ENCODE data around the gene POLR3B. TPM values are rescaled to one million over a fixed set of nuclear protein-coding genes. Genes with fewer than 3 reads are reported as not detected.

POLR3B gene
- total and polyA plus RNA-seq, 4 donors = 2.0 to 8.0 (median 4.0) TPM

- H3K27ac ChIP-seq (ENCODE audit: low read depth in 1 of 2, low read length in 2 of 2) = no peak overlapping the region
- H3K27me3 ChIP-seq (ENCODE audit: control insufficient read depth in 1 of 2, insufficient read depth in 2 of 2, low read length in 1 of 2) = no peaks in the 10 kb centered on the region
- DNase-seq (no peak), ATAC-seq (ENCODE audit: low FRiP score) (no peak)
- H3K9me3 ChIP-seq (ENCODE audit: control insufficient read depth, low read length) = no peaks in the 10 kb centered on the region
- H3K4me3 ChIP-seq (ENCODE audit: low read length in 2 of 2) = no peak overlapping the region
- H3K36me3 ChIP-seq (ENCODE audit: control insufficient read depth in 1 of 2, insufficient read depth in 2 of 2, low read length in 1 of 2) = peaks cover 0 to 2% of the 10 kb centered on the region in 2 donors
- WGBS, 2 donors = 93 to 95% methylated on average over 6 of the region's 6 CpGs
- H3K4me1 ChIP-seq (ENCODE audit: control insufficient read depth in 1 of 2, insufficient read depth in 2 of 2, low read length in 2 of 2) = no peaks in the 10 kb centered on the region
- intact Hi-C loops (cut with DNase I) = no loop called here
Observed at GRCh38 chr12:106481246-106481645, 123.7 kb downstream of the POLR3B start.

DNA sequence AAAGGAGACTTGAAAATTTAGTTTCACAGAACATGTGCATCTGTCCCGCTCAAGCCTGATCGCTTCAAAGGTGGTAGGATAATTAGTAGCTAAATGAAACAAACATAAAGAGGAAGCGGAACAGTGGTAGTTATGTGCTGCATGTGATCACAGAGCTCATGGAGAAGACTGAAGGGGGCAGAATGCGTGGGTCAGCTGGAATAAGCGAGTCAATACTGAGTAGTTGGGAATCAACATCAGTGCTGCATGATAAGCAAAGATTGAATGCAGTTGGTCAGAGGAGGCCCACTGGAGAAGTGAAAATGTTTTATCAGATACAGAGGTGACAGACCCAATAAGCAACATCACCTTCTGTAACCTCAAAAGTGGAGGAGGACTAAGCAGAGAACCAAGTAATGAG is 130.1 kb downstream of the POLR3B start:
- Histone ChIP-seq H3K4me3 (ENCODE audit: low read length in 2 of 2) (no peak overlapping the region), H3K36me3 (ENCODE audit: control insufficient read depth in 1 of 2, insufficient read depth in 2 of 2, low read length in 1 of 2) (peaks cover 0 to 2% of the 10 kb centered on the region in 2 donors), H3K27ac (ENCODE audit: low read depth in 1 of 2, low read length in 2 of 2) (no peak overlapping the region), H3K9me3 (ENCODE audit: control insufficient read depth, low read length) (no peaks in the 10 kb centered on the region), H3K4me1 (ENCODE audit: control insufficient read depth in 1 of 2, insufficient read depth in 2 of 2, low read length in 2 of 2) (no peaks in the 10 kb centered on the region), H3K27me3 (ENCODE audit: control insufficient read depth in 1 of 2, insufficient read depth in 2 of 2, low read length in 1 of 2) (peaks cover 0 to 3% of the 10 kb centered on the region in 2 donors)
- WGBS, 2 donors = 97 to 99% methylated on average over 5 of the region's 5 CpGs
- DNase-seq = no peak
- intact Hi-C loops (cut with DNase I) = no loop called here
- ATAC-seq (ENCODE audit: low FRiP score) = no peak

DNA sequence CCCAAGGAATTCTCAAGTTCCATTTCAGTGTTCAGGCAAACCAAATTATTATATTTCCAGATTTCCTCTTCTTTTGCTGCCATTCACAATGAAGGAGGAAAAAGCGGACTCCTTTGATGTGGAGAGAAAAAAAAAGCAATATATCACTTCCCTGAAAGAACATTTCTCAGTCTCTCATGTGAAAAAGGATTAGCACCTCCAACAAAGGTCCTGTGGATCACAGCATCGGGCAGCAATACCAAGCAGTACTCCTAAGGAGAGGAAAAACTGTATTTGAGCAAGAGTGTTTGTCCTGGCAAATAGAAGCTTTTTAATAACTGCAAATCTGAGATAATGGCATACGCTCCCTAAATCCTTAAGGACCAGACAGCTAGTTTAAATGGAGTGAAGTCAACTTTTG is 131.3 kb downstream of the POLR3B start:
- 62 to 65% methylated on average over 3 of the region's 3 CpGs for WGBS, 2 donors
- intact Hi-C loops (cut with DNase I) = no loop called here

DNA sequence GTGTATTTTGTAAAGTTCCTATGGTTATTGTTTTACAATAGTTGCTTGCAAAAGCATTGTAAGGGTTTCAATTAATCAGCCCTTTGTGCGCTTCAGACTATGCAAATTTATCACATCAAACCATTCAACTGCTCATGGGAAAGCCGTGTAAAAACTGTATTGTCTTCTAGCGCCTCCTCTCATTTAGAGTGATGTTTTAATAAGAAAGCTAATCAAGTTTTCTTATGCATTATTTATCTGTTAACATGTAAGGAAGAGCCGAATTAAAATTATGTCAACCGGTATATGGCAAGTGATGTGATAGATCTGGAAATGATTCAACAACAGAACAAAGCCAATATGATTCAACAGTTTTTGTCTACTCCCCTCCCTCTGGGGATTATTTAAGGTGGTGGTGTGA is 132.7 kb downstream of the POLR3B start:
- ATAC-seq (ENCODE audit: low FRiP score) (no peak), DNase-seq (no peak)
- H3K4me1 ChIP-seq (ENCODE audit: control insufficient read depth in 1 of 2, insufficient read depth in 2 of 2, low read length in 2 of 2) = no peaks in the 10 kb centered on the region
- H3K9me3 ChIP-seq (ENCODE audit: control insufficient read depth, low read length) = no peaks in the 10 kb centered on the region
- H3K36me3 ChIP-seq (ENCODE audit: control insufficient read depth in 1 of 2, insufficient read depth in 2 of 2, low read length in 1 of 2) = no peaks in the 10 kb centered on the region
- H3K27ac ChIP-seq (ENCODE audit: low read depth in 1 of 2, low read length in 2 of 2) = no peak overlapping the region
- intact Hi-C loops (cut with DNase I) = no loop called here
- 92 to 94% methylated on average over 5 of the region's 5 CpGs for WGBS, 2 donors
- H3K4me3 ChIP-seq (ENCODE audit: low read length in 2 of 2) = no peak overlapping the region
- peaks cover 0 to 3% of the 10 kb centered on the region in 2 donors for H3K27me3 ChIP-seq (ENCODE audit: control insufficient read depth in 1 of 2, insufficient read depth in 2 of 2, low read length in 1 of 2)

More for the DNA sequence above, 131.3 kb downstream of the POLR3B start:
- no peak overlapping the region for H3K27ac ChIP-seq (ENCODE audit: low read depth in 1 of 2, low read length in 2 of 2)
- no peak for ATAC-seq (ENCODE audit: low FRiP score)
- no peak for DNase-seq
- no peak overlapping the region for H3K4me3 ChIP-seq (ENCODE audit: low read length in 2 of 2)
- peaks cover 0 to 3% of the 10 kb centered on the region in 2 donors for H3K27me3 ChIP-seq (ENCODE audit: control insufficient read depth in 1 of 2, insufficient read depth in 2 of 2, low read length in 1 of 2)
- H3K4me1 ChIP-seq (ENCODE audit: control insufficient read depth in 1 of 2, insufficient read depth in 2 of 2, low read length in 2 of 2) = no peaks in the 10 kb centered on the region
- no peaks in the 10 kb centered on the region for H3K9me3 ChIP-seq (ENCODE audit: control insufficient read depth, low read length)
- no peaks in the 10 kb centered on the region for H3K36me3 ChIP-seq (ENCODE audit: control insufficient read depth in 1 of 2, insufficient read depth in 2 of 2, low read length in 1 of 2)

- DNase-seq (no peak), ATAC-seq (ENCODE audit: low FRiP score) (no peak)
- Histone ChIP-seq H3K4me3 (ENCODE audit: low read length in 2 of 2) (no peak overlapping the region), H3K27ac (ENCODE audit: low read depth in 1 of 2, low read length in 2 of 2) (no peak overlapping the region), H3K9me3 (ENCODE audit: control insufficient read depth, low read length) (no peaks in the 10 kb centered on the region), H3K4me1 (ENCODE audit: control insufficient read depth in 1 of 2, insufficient read depth in 2 of 2, low read length in 2 of 2) (no peaks in the 10 kb centered on the region), H3K27me3 (ENCODE audit: control insufficient read depth in 1 of 2, insufficient read depth in 2 of 2, low read length in 1 of 2) (peaks cover 0 to 1% of the 10 kb centered on the region in 2 donors), H3K36me3 (ENCODE audit: control insufficient read depth in 1 of 2, insufficient read depth in 2 of 2, low read length in 1 of 2) (peaks cover 0 to 2% of the 10 kb centered on the region in 2 donors)
- 98% methylated on average over 2 of the region's 2 CpGs for WGBS, 2 donors
- intact Hi-C loops (cut with DNase I) = no loop called here
Observed at GRCh38 chr12:106492857-106493256, 135.3 kb downstream of the POLR3B start.

DNA sequence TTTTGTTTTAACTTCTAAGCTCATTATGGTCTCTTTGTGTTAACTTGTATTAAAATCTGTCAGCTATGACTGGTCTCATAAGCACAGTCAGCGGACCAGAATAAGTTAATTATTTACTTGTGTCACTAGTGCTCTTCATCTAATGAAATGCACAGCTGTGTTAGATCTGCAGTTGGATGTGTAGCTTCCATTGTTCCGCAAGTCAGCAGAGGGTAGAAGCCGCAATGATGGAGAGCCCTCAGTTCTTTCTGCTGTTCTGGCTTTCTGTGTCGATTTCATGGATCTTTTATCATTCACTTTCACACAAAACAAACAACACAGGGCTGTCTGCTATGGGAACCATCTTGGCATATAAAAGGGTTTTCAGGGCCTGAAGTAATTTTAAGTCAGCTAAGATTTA is 136.0 kb downstream of the POLR3B start:
- 85% methylated on average over 4 of the region's 4 CpGs for WGBS, 2 donors
- intact Hi-C loops (cut with DNase I) = no loop called here
- Histone ChIP-seq H3K27ac (ENCODE audit: low read depth in 1 of 2, low read length in 2 of 2) (no peak overlapping the region), H3K27me3 (ENCODE audit: control insufficient read depth in 1 of 2, insufficient read depth in 2 of 2, low read length in 1 of 2) (peaks cover 0 to 1% of the 10 kb centered on the region in 2 donors), H3K4me3 (ENCODE audit: low read length in 2 of 2) (no peak overlapping the region), H3K9me3 (ENCODE audit: control insufficient read depth, low read length) (no peaks in the 10 kb centered on the region), H3K36me3 (ENCODE audit: control insufficient read depth in 1 of 2, insufficient read depth in 2 of 2, low read length in 1 of 2) (peaks cover 0 to 3% of the 10 kb centered on the region in 2 donors), H3K4me1 (ENCODE audit: control insufficient read depth in 1 of 2, insufficient read depth in 2 of 2, low read length in 2 of 2) (no peaks in the 10 kb centered on the region)
- ATAC-seq (ENCODE audit: low FRiP score) (no peak), DNase-seq (no peak)

DNA sequence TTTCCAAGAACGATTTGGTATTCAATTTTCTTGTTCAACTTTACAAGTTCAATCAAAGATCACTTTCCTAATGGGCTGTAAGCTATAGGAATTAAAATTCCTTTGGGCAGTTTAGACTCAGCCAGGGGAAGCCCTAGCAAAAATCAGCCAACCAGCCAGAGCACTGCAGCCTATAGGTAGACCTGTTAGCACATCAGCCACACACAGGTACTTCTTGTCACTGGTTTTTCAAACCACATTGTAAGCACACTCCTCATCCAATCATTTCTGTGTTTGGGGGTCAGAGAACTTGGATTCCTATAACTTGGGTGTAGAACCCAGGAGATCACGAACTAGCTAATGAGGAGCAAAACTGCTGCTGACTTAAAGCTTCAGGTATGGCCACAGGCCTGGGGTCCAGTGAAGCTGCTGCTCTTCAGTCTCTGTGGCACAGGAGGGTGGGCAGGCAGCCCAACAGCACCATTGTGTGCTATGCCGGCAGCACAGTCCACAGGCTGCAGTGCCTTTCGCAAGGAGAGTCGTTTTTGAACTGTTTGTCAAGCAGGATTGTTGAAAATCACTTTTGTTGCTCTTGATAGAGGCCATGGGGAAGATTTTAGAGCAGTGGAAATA is 137.9 kb downstream of the POLR3B start:
- DNase-seq = no peak
- ATAC-seq (ENCODE audit: low FRiP score) = no peak
- Histone ChIP-seq H3K27me3 (ENCODE audit: control insufficient read depth in 1 of 2, insufficient read depth in 2 of 2, low read length in 1 of 2) (no peaks in the 10 kb centered on the region), H3K4me3 (ENCODE audit: low read length in 2 of 2) (no peak overlapping the region), H3K9me3 (ENCODE audit: control insufficient read depth, low read length) (no peaks in the 10 kb centered on the region), H3K27ac (ENCODE audit: low read depth in 1 of 2, low read length in 2 of 2) (no peak overlapping the region), H3K4me1 (ENCODE audit: control insufficient read depth in 1 of 2, insufficient read depth in 2 of 2, low read length in 2 of 2) (no peaks in the 10 kb centered on the region), H3K36me3 (ENCODE audit: control insufficient read depth in 1 of 2, insufficient read depth in 2 of 2, low read length in 1 of 2) (peaks cover under 1 to 3% of the 10 kb centered on the region in 2 donors)
- intact Hi-C loops (cut with DNase I) = no loop called here
- WGBS, 2 donors = 85 to 91% methylated on average over 5 of the region's 5 CpGs

DNA sequence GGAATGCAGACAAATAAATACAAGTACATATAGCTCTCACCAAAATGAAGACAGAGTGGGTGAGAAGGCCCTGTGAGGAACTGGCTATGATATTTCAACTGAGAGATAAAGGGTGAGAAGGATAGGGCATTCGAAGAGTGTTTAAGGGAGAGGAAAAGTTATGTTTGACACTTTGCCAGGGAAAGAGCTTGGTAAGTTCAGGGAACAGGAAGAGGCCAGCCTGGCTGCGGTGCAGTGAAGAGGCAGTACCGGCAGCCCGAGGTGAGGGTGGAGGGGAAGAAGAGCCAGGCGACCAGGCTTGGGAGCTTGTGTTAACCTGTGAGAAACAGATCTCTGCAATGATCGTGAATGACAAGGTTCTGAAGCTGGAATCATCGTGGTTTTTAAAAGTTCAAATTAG is 140.5 kb downstream of the POLR3B start:
- intact Hi-C loops (cut with DNase I) = no loop called here
- no peaks in the 10 kb centered on the region for H3K4me1 ChIP-seq (ENCODE audit: control insufficient read depth in 1 of 2, insufficient read depth in 2 of 2, low read length in 2 of 2)
- H3K27ac ChIP-seq (ENCODE audit: low read depth in 1 of 2, low read length in 2 of 2) = no peak overlapping the region
- H3K36me3 ChIP-seq (ENCODE audit: control insufficient read depth in 1 of 2, insufficient read depth in 2 of 2, low read length in 1 of 2) = peaks cover 2 to 3% of the 10 kb centered on the region in 2 donors
- DNase-seq (no peak), ATAC-seq (ENCODE audit: low FRiP score) (no peak)
- WGBS, 2 donors = 37 to 40% methylated on average over 7 of the region's 7 CpGs
- H3K9me3 ChIP-seq (ENCODE audit: control insufficient read depth, low read length) = no peaks in the 10 kb centered on the region
- H3K27me3 ChIP-seq (ENCODE audit: control insufficient read depth in 1 of 2, insufficient read depth in 2 of 2, low read length in 1 of 2) = no peaks in the 10 kb centered on the region
- H3K4me3 ChIP-seq (ENCODE audit: low read length in 2 of 2) = no peak overlapping the region

DNA sequence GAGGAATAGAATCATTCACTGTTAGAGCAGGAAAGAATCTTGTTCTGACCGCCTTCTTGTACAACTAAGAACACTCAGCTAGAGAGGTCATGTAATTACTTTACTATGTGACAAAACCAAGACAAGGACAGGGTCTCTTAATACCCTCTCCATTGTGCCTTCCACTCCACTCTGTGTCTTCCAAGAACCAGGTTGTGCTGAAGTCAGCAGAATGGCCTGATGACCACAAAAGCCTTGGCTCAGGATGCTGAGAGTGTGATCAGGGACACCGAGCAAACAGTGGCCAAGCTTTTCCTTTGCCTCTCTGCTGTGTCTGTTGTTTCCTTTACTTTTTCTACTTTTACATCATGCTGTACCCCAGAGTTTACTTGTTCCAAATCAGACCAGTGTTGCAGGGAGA is 142.1 kb downstream of the POLR3B start:
- 96 to 98% methylated on average over 2 of the region's 2 CpGs for WGBS, 2 donors
- H3K27me3 ChIP-seq (ENCODE audit: control insufficient read depth in 1 of 2, insufficient read depth in 2 of 2, low read length in 1 of 2) = no peaks in the 10 kb centered on the region
- no peaks in the 10 kb centered on the region for H3K4me1 ChIP-seq (ENCODE audit: control insufficient read depth in 1 of 2, insufficient read depth in 2 of 2, low read length in 2 of 2)
- ATAC-seq (ENCODE audit: low FRiP score) = no peak
- intact Hi-C loops (cut with DNase I) = no loop called here
- H3K27ac ChIP-seq (ENCODE audit: low read depth in 1 of 2, low read length in 2 of 2) = no peak overlapping the region
- DNase-seq = no peak
- H3K36me3 ChIP-seq (ENCODE audit: control insufficient read depth in 1 of 2, insufficient read depth in 2 of 2, low read length in 1 of 2) = peaks cover 4 to 8% of the 10 kb centered on the region in 2 donors
- no peaks in the 10 kb centered on the region for H3K9me3 ChIP-seq (ENCODE audit: control insufficient read depth, low read length)
- H3K4me3 ChIP-seq (ENCODE audit: low read length in 2 of 2) = no peak overlapping the region
